Panc1 (cell line): ENCODE measurements around the gene MAP3K12. TPM values are rescaled to one million over a fixed set of nuclear protein-coding genes. Genes with fewer than 3 reads are reported as not detected.

Experiments used
- ATAC-seq: fragments of 200-7000 bp; cut with Tn5 transposase; 2 replicates; pipeline ENCODE4 v1.9.1; 2020; ENCODE audit warnings: mild to moderate bottlenecking, moderate library complexity
- BruUV-seq: library from RNA; stranded (reverse); fragments of 400-500 nt; replicated peaks from 2 replicates; lab custom pipeline; 2021; lab: Mats Ljungman, UMichigan
- CTCF ChIA-PET: fragments of 300-600 bp; sonication (Branson Sonifier 250); formaldehyde crosslinking; loops from one replicate; lab custom pipeline; 2022; ENCODE audit warnings: antibody characterized with exemption; lab: Charles Lee
- POLR2A ChIA-PET: fragments of 300-600 bp; sonication (Branson Sonifier 250); formaldehyde crosslinking; loops from one replicate; lab custom pipeline; 2022; ENCODE audit warnings: antibody characterized with exemption; lab: Charles Lee
- DNase-seq: peaks from one replicate; pipeline ENCODE4 v3.0.0-alpha.2; 2010; ENCODE audit warnings: low read depth, low spot score
- H3K27ac ChIP-seq: 2 replicates; pipeline ENCODE4 v1.5.1; 2011; ENCODE audit warnings: mild to moderate bottlenecking, low read length, inconsistent platforms
- H3K27me3 ChIP-seq: fragments of 200-500 bp; sonication (Bioruptor generic); 2 replicates; pipeline ENCODE4 v1.6.0; 2014; ENCODE audit warnings: low read length, inconsistent platforms; ENCODE audit not compliant: control insufficient read depth, insufficient read depth
- H3K36me3 ChIP-seq: fragments of 200-500 bp; sonication (Bioruptor generic); 2 replicates; pipeline ENCODE4 v1.5.1; 2014; ENCODE audit warnings: inconsistent platforms, mild to moderate bottlenecking, low read length, moderate library complexity; ENCODE audit not compliant: control insufficient read depth, insufficient read depth
- H3K4me1 ChIP-seq: 2 replicates; pipeline ENCODE4 v1.5.1; 2011; ENCODE audit warnings: inconsistent platforms, mild to moderate bottlenecking, low read length, moderate library complexity; ENCODE audit not compliant: control insufficient read depth, insufficient read depth
- H3K4me3 ChIP-seq, 2 experiments: 2 replicates each; pipeline ENCODE4 v1.5.1; 2011 to 2012; ENCODE audit warnings: low read depth in 2 of 2, low read length in 2 of 2, mild to moderate bottlenecking in 2 of 2, inconsistent platforms in 1 of 2, moderate library complexity in 1 of 2
- H3K9me3 ChIP-seq: fragments of 200-500 bp; sonication (Bioruptor generic); 2 replicates; pipeline ENCODE4 v1.5.1; 2014; ENCODE audit warnings: low read depth, mild to moderate bottlenecking, inconsistent platforms, low read length, moderate library complexity; ENCODE audit not compliant: control insufficient read depth, insufficient read depth
- CTCF ChIP-seq: fragments of 450-650 bp; IDR thresholded peaks from 2 replicates; pipeline ENCODE4 v1.5.1; 2017; ENCODE audit warnings: mild to moderate bottlenecking
- POLR2AphosphoS5 ChIP-seq: IDR thresholded peaks from 2 replicates; pipeline ENCODE4 v1.6.1; 2012; ENCODE audit warnings: mild to moderate bottlenecking, low read depth, low read length, moderate library complexity
- REST ChIP-seq, 2 experiments: IDR thresholded peaks; 2 replicates each; pipeline ENCODE4 v1.6.1; 2011 to 2012; ENCODE audit warnings: low read depth in 2 of 2, control low read depth in 1 of 2, low read length in 1 of 2, mild to moderate bottlenecking in 1 of 2, moderate library complexity in 1 of 2; ENCODE audit not compliant: insufficient read depth in 1 of 2
- SIN3A ChIP-seq: IDR thresholded peaks from 2 replicates; pipeline ENCODE4 v1.6.1; 2012; ENCODE audit warnings: low read depth, mild to moderate bottlenecking, low read length, moderate library complexity, borderline replicate concordance; ENCODE audit not compliant: insufficient read depth
- TCF7L2 ChIP-seq: IDR thresholded peaks from 2 replicates; pipeline ENCODE4 v1.6.1; 2011; ENCODE audit warnings: mild to moderate bottlenecking, low read depth, low read length, inconsistent platforms
- in situ Hi-C: cut with HindIII; loops from 2 replicates; pipeline ENCODE4 v1.10.0; 2016; ENCODE audit warnings: low sequenced_read_pairs, low pct_unique_long_range_greater_than_20kb
- intact Hi-C: fragments of 100-400 bp; cut with micrococcal nuclease; formaldehyde crosslinking; loops from one replicate; pipeline ENCODE4 v1.10.0; 2022; ENCODE audit not compliant: unreplicated experiment
- total RNA-seq: library from RNA; stranded (reverse); gene quantifications from one replicate; pipeline ENCODE4 v1.2.1, GENCODE V29; 2021; ENCODE audit not compliant: unreplicated experiment

MAP3K12 gene
- total RNA-seq, 1 experiment from 2014 or later = 32.2 TPM

DNA sequence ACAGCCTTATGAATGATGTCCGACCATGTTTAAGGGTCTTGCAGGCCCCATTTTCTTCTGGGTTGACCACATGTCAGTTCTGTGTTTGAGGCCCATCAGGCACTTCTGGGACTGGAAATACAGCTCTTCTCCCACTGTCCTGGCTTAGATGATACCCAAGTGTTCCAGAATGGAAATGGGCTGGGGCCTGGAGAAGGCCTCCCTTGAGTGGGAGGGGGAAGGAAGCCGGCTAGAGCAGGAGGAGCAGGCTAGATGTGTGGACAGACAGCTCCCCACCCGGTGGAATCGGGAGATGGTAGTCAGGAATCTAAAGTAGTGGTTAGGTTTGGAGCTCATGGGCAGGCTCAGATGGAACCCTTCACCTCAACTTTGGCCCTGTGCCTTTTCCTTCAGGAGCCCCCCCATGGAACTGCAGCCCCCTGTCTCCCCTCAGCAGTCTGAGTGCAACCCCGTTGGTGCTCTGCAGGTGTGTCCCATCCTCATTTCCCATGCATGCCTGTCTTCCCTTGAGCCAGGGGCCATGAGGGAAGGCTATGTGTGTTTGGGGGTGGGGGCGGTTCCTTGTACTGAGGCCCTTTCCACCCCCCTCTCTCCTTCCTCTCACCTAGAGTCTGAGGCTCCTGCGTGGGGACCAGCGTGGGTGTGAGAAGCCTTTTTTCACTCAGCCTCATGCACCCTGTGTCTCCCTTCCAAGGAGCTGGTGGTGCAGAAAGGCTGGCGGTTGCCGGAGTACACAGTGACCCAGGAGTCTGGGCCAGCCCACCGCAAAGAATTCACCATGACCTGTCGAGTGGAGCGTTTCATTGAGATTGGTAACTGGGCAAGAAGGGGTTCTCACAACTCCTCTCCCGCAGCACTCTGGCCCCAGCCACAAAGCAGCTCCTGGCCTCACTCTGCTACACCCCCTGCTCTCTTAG, 5.0 kb upstream of the MAP3K12 start:
- ChIA-PET POLR2A (interaction anchor here (0.5 to 0.8 kb wide), 2 partner anchors 11 to 159 kb away, joined by 3 read pairs; no protein-coding TSS in a partner anchor), CTCF (interaction anchor here (0.5 kb wide), 1 partner anchor 11 kb away, joined by 3 read pairs; no protein-coding TSS in a partner anchor)
- Histone ChIP-seq H3K4me1 (peaks cover 26% of the 10 kb centered on the region), H3K4me3 (no peak overlapping the region), H3K27me3 (no peaks in the 10 kb centered on the region), H3K9me3 (no peaks in the 10 kb centered on the region), H3K27ac (no peak overlapping the region), H3K36me3 (no peaks in the 10 kb centered on the region; the same call in none of the 2 replicates)
- ATAC-seq = no peak
- intact Hi-C loops = no loop called here
- BruUV-seq = no TSS peak
- DNase-seq = no peak
- in situ Hi-C loops = no loop called here
- TF ChIP-seq REST (IDR thresholded peaks at IDR 0.05; ENCODE audit: insufficient read depth in 1 of 2, low read depth in 2 of 2, low read length in 1 of 2) (no peak), POLR2AphosphoS5 (no peak), SIN3A (no peak), CTCF (no peak), TCF7L2 (no peak)

DNA sequence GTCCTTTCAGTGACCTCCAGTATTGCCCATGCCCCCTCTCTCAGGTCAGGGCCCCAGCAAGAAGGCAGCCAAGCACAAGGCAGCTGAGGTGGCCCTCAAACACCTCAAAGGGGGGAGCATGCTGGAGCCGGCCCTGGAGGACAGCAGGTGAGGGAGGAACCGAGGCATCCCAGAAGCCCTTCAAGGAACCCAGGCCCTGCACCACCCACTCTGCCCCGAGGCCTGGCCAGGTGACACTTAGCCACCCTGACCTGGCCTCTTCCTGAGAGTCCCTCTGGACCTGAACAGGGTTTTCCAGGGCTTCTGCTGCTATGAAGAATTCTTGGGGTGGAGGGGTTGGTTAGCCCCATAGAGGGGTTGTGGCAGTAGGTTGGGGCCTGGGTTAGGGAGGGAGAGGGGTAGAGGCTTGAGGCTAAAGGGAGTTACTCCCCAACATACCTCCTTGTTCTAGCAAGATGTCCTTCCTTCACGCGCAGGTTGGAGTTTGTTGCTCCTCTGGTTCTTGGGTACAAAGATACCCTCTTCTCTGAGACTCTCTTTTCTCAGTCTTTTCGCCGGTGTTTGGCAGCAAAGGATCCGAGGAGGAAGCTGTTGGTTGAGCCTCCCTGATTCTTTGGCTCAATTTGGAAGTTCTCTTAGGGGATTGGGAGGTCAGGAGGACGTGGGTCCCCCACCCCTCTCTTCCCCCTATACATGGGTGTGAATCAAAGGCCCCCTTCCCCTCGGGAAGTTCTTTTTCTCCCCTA, 3.9 kb upstream of the MAP3K12 start:
- POLR2A ChIA-PET = no interaction called here

More for the DNA sequence above, 3.9 kb upstream of the MAP3K12 start:
- Histone ChIP-seq H3K4me3 (no peak overlapping the region), H3K27me3 (no peaks in the 10 kb centered on the region), H3K27ac (0 out of 2 replicates have a peak overlapping the region, but pooled peaks have one; percentile 31), H3K36me3 (no peaks in the 10 kb centered on the region; the same call in none of the 2 replicates), H3K4me1 (peaks cover 31% of the 10 kb centered on the region), H3K9me3 (no peaks in the 10 kb centered on the region)
- intact Hi-C loops = no loop called here
- BruUV-seq = no TSS peak
- no peak for TF ChIP-seq SIN3A
- no peak for TF ChIP-seq REST (IDR thresholded peaks at IDR 0.05; ENCODE audit: insufficient read depth in 1 of 2, low read depth in 2 of 2, low read length in 1 of 2)
- no peak for TF ChIP-seq TCF7L2
- no peak for TF ChIP-seq POLR2AphosphoS5
- TF ChIP-seq CTCF = no peak
- CTCF ChIA-PET = no interaction called here
- in situ Hi-C loops = no loop called here
- DNase-seq (no peak), ATAC-seq (no peak)
